Thoracic aorta (tissue), 2 donors: ENCODE data around the gene MYNN. TPM values are rescaled to one million over a fixed set of nuclear protein-coding genes. Genes with fewer than 3 reads are reported as not detected.

Source experiments
- ATAC-seq: fragments of 150-250 bp; one replicate; pipeline ENCODE4 v1.8.0; 2017; ENCODE audit warnings: low read depth; ENCODE audit not compliant: insufficient number of reproducible peaks, low FRiP score
- DNase-seq: peaks from one replicate; pipeline ENCODE4 v3.0.0-alpha.2; 2020; ENCODE audit warnings: low spot score
- H3K27ac ChIP-seq, 2 donors: fragments of 200-600 bp; sonication (generic); 1 replicate in 1 of 2; 2 replicates in 1 of 2; pipeline ENCODE4 v1.5.1; 2016; ENCODE audit warnings: mild to moderate bottlenecking in 2 of 2, moderate library complexity in 2 of 2
- H3K27me3 ChIP-seq: fragments of 200-600 bp; sonication (generic); replicated peaks from 2 replicates; pipeline ENCODE4 v1.6.0; 2016; ENCODE audit warnings: mild to moderate bottlenecking; ENCODE audit not compliant: insufficient read depth
- H3K36me3 ChIP-seq: fragments of 200-600 bp; sonication (generic); one replicate; pipeline ENCODE4 v1.5.1; 2016
- H3K4me1 ChIP-seq, 2 donors: fragments of 200-600 bp; sonication (generic); 1 replicate in 1 of 2; 2 replicates in 1 of 2; pipeline versions ENCODE4 v1.5.1 to v1.6.0; 2016; ENCODE audit warnings: low read depth in 2 of 2, mild to moderate bottlenecking in 1 of 2; ENCODE audit not compliant: control insufficient read depth in 1 of 2
- H3K4me3 ChIP-seq: fragments of 200-600 bp; sonication (generic); 2 replicates; pipeline ENCODE4 v1.5.1; 2016; ENCODE audit warnings: mild to moderate bottlenecking
- H3K9me3 ChIP-seq: fragments of 200-600 bp; sonication (generic); 2 replicates; pipeline ENCODE4 v1.5.1; 2016
- CTCF ChIP-seq: fragments of 200-600 bp; sonication (generic); IDR thresholded peaks from one replicate; pipeline ENCODE4 v1.5.1; 2019; ENCODE audit warnings: antibody characterized with exemption
- total RNA-seq, 2 donors: library from RNA; depleted of rRNA; stranded (reverse); fragments of >200 nt; gene quantifications; one replicate each; pipeline versions ENCODE4 v1.1.0 to v1.2.3, GENCODE V29; 2016

The MYNN gene
- total RNA-seq, 2 donors from 2014 or later = 10.8 to 14.3 TPM

GRCh38 chr3:169815590-169816150, 42.5 kb downstream of the MYNN start:
- H3K27ac ChIP-seq = no peak overlapping the region
- no peak for DNase-seq
- H3K4me3 ChIP-seq = no peak overlapping the region
- no peaks in the 10 kb centered on the region for H3K36me3 ChIP-seq
- H3K4me1 ChIP-seq = peaks cover 0 to 16% of the 10 kb centered on the region in 2 donors
- ATAC-seq = no peak
- H3K27me3 ChIP-seq = no peaks in the 10 kb centered on the region
- TF ChIP-seq CTCF = no peak
- no peaks in the 10 kb centered on the region for H3K9me3 ChIP-seq

GRCh38 chr3:169818316-169818715, 45.1 kb downstream of the MYNN start:
- H3K27ac ChIP-seq = no peak overlapping the region
- no peaks in the 10 kb centered on the region for H3K36me3 ChIP-seq
- no peak for TF ChIP-seq CTCF
- peaks cover 0 to 7% of the 10 kb centered on the region in 2 donors for H3K4me1 ChIP-seq
- DNase-seq (no peak), ATAC-seq (no peak)
- no peaks in the 10 kb centered on the region for H3K27me3 ChIP-seq
- no peak overlapping the region for H3K4me3 ChIP-seq
- no peaks in the 10 kb centered on the region for H3K9me3 ChIP-seq

- no peaks in the 10 kb centered on the region for H3K36me3 ChIP-seq
- H3K4me3 ChIP-seq = no peak overlapping the region
- DNase-seq (no peak), ATAC-seq (no peak)
- no peaks in the 10 kb centered on the region for H3K9me3 ChIP-seq
- no peak for TF ChIP-seq CTCF
- no peaks in the 10 kb centered on the region for H3K27me3 ChIP-seq
- H3K4me1 ChIP-seq = no peaks in the 10 kb centered on the region
- H3K27ac ChIP-seq = no peak overlapping the region
Measured at GRCh38 chr3:169822091-169822490, 48.9 kb downstream of the MYNN start.

GRCh38 chr3:169822540-169822939, 49.3 kb downstream of the MYNN start:
- no peak for DNase-seq
- Histone ChIP-seq H3K36me3 (no peaks in the 10 kb centered on the region), H3K9me3 (no peaks in the 10 kb centered on the region), H3K4me3 (no peak overlapping the region), H3K27me3 (no peaks in the 10 kb centered on the region), H3K27ac (no peak overlapping the region), H3K4me1 (no peaks in the 10 kb centered on the region)
- no peak for TF ChIP-seq CTCF
- no peak for ATAC-seq

- Histone ChIP-seq H3K4me3 (no peak overlapping the region), H3K9me3 (no peaks in the 10 kb centered on the region), H3K36me3 (no peaks in the 10 kb centered on the region), H3K4me1 (no peaks in the 10 kb centered on the region), H3K27me3 (no peaks in the 10 kb centered on the region), H3K27ac (no peak overlapping the region)
- DNase-seq (no peak), ATAC-seq (no peak)
- no peak for TF ChIP-seq CTCF
Measured at GRCh38 chr3:169822983-169823382, 49.8 kb downstream of the MYNN start.
